B cell (primary cell): ENCODE results near the gene CERS6. TPM values are rescaled to one million over a fixed set of nuclear protein-coding genes. Genes with fewer than 3 reads are reported as not detected.
A peak's percentile ranks its signal among the peaks of the same experiment; 100 is the strongest.

Source experiments
- ATAC-seq: fragments of 200-7000 bp; cut with Tn5 transposase; one replicate; pipeline ENCODE4 v1.10.0; 2021; ENCODE audit warnings: low read depth, mild to moderate bottlenecking, moderate number of reproducible peaks, moderate library complexity
- CTCF ChIA-PET: fragments of 350-600 bp; sonication (Branson Sonifier 250); formaldehyde crosslinking; loops from one replicate; lab custom pipeline; 2021; ENCODE audit warnings: antibody characterized with exemption, inconsistent platforms; lab: Charles Lee
- POLR2A ChIA-PET: fragments of 350-600 bp; sonication (Branson Sonifier 250); formaldehyde crosslinking; loops from one replicate; lab custom pipeline; 2021; ENCODE audit warnings: antibody characterized with exemption; lab: Charles Lee
- DNase-seq: peaks from one replicate; pipeline ENCODE4 v3.0.0; 2013
- H2AFZ ChIP-seq: 2 replicates; pipeline ENCODE4 v1.6.1; 2012; ENCODE audit warnings: mild to moderate bottlenecking, low read depth, low read length; ENCODE audit not compliant: insufficient read depth, poor library complexity, severe bottlenecking
- H3K27ac ChIP-seq, 2 donors: 1 replicate in 1 of 2; 2 replicates in 1 of 2; pipeline ENCODE4 v1.5.1; 2012 to 2013; ENCODE audit warnings: low read length in 2 of 2, mild to moderate bottlenecking in 2 of 2, moderate library complexity in 1 of 2
- H3K27me3 ChIP-seq, 4 experiments: fragments of 200-600 bp in 1 of 4; sonication (generic) in 1 of 4; replicated peaks in 1 of 4; 1 replicate in 2 of 4; 2 replicates in 2 of 4; pipeline versions ENCODE4 v1.6.1 to v1.7.0; 2013 to 2016; ENCODE audit warnings: low read length in 3 of 4, mild to moderate bottlenecking in 2 of 4, mixed read lengths in 1 of 4, moderate library complexity in 1 of 4; ENCODE audit not compliant: insufficient read depth in 4 of 4, control insufficient read depth in 3 of 4; ENCODE audit errors: control extremely low read depth in 1 of 4
- H3K36me3 ChIP-seq, 2 experiments: replicated peaks in 1 of 2; 1 replicate in 1 of 2; 2 replicates in 1 of 2; pipeline versions ENCODE4 v1.6.1 to v1.7.1; 2013; ENCODE audit warnings: low read length in 1 of 2; ENCODE audit not compliant: insufficient read depth in 2 of 2, control insufficient read depth in 1 of 2; ENCODE audit errors: control extremely low read depth in 1 of 2, extremely low read depth in 1 of 2
- H3K4me1 ChIP-seq, 2 donors: fragments of 200-600 bp in 1 of 2; sonication (generic) in 1 of 2; 1 replicate in 1 of 2; 2 replicates in 1 of 2; pipeline versions ENCODE4 v1.5.1 to v1.6.1; 2013 to 2017; ENCODE audit warnings: low read length in 2 of 2; ENCODE audit not compliant: control insufficient read depth in 2 of 2, insufficient read depth in 2 of 2
- H3K4me2 ChIP-seq: replicated peaks from 2 replicates; pipeline ENCODE3; 2012; ENCODE audit warnings: mild to moderate bottlenecking, low read depth, low read length; ENCODE audit not compliant: poor library complexity, severe bottlenecking
- H3K4me3 ChIP-seq, 5 experiments: fragments of 200-600 bp in 1 of 5; sonication (generic) in 1 of 5; 1 replicate in 3 of 5; 2 replicates in 2 of 5; pipeline versions ENCODE4 v1.5.1 to v1.7.0; 2011 to 2016; ENCODE audit warnings: low read length in 4 of 5, mild to moderate bottlenecking in 4 of 5, low read depth in 2 of 5, control low read depth in 1 of 5, moderate library complexity in 1 of 5; ENCODE audit not compliant: insufficient read depth in 1 of 5; ENCODE audit errors: control extremely low read depth in 1 of 5, extremely low read depth in 1 of 5
- H3K79me2 ChIP-seq: fragments of 200-600 bp; sonication (generic); one replicate; pipeline ENCODE4 v1.6.0; 2016; ENCODE audit warnings: low read length; ENCODE audit not compliant: control insufficient read depth, insufficient read depth
- H3K9ac ChIP-seq: fragments of 200-600 bp; sonication (generic); 2 replicates; pipeline ENCODE4 v1.6.1; 2017; ENCODE audit warnings: mild to moderate bottlenecking, low read length, moderate library complexity
- H3K9me3 ChIP-seq, 3 donors: one replicate each; pipeline versions ENCODE4 v1.6.1 to v1.7.1; 2013; ENCODE audit warnings: low read length in 2 of 3; ENCODE audit not compliant: control insufficient read depth in 2 of 3, insufficient read depth in 1 of 3; ENCODE audit errors: control extremely low read depth in 1 of 3
- H4K20me1 ChIP-seq: 2 replicates; pipeline ENCODE4 v1.6.0; 2012; ENCODE audit warnings: mild to moderate bottlenecking, low read length; ENCODE audit not compliant: insufficient read depth, control insufficient read depth, poor library complexity, severe bottlenecking
- H3K27ac Mint-ChIP-seq: one replicate; pipeline ENCODE4 v1.8.0; 2021; ENCODE audit warnings: mixed read lengths
- H3K27me3 Mint-ChIP-seq: one replicate; pipeline ENCODE4 v1.8.0; 2021; ENCODE audit warnings: mixed read lengths
- H3K4me1 Mint-ChIP-seq: one replicate; pipeline ENCODE4 v1.8.0; 2021; ENCODE audit warnings: mixed read lengths
- H3K4me3 Mint-ChIP-seq: one replicate; pipeline ENCODE4 v1.8.0; 2021; ENCODE audit warnings: mixed read lengths
- H3K9me3 Mint-ChIP-seq: one replicate; pipeline ENCODE4 v1.8.0; 2022; ENCODE audit warnings: mixed read lengths; ENCODE audit not compliant: insufficient read depth
- EZH2 ChIP-seq: IDR thresholded peaks from 2 replicates; pipeline ENCODE4 v1.6.1; 2012; ENCODE audit warnings: borderline replicate concordance, low read depth, mild to moderate bottlenecking, moderate library complexity, low read length; ENCODE audit not compliant: insufficient read depth, poor library complexity, severe bottlenecking
- WGBS: methylation state at CpG from one replicate; pipeline ENCODE4 v1.1.5; 2013; ENCODE audit warnings: missing lambda C conversion rate; ENCODE audit not compliant: insufficient coverage; 5-methylcytosine and 5-hydroxymethylcytosine counted together
- intact Hi-C: fragments of 100-400 bp; cut with micrococcal nuclease; formaldehyde crosslinking; loops from one replicate; pipeline ENCODE4 v1.10.0; 2022
- polyA plus RNA-seq: library from polyadenylated mRNA; depleted of rRNA; stranded (reverse); fragments of >200 nt; gene quantifications from 2 replicates; pipeline ENCODE4 v1.2.3, GENCODE V29; 2012
- total RNA-seq, 2 donors: library from RNA; stranded (reverse); fragments of 120-200 nt in 1 of 2; gene quantifications; 1 replicate in 1 of 2; 2 replicates in 1 of 2; pipeline versions ENCODE4 v1.2.3 to v1.2.4, GENCODE V29; 2013 to 2022
- TF ChIP-seq, protein P1 (sequence below): fragments of 200-600 bp; IDR thresholded peaks from one replicate; pipeline ENCODE4 v1.8.0; 2022; ENCODE audit warnings: antibody characterized with exemption, mild to moderate bottlenecking

CERS6 gene
- total and polyA plus RNA-seq, 2 donors (not counting 1 experiment from before 2014, with no cell fraction given), result 2.2 to 5.5 TPM

DNA sequence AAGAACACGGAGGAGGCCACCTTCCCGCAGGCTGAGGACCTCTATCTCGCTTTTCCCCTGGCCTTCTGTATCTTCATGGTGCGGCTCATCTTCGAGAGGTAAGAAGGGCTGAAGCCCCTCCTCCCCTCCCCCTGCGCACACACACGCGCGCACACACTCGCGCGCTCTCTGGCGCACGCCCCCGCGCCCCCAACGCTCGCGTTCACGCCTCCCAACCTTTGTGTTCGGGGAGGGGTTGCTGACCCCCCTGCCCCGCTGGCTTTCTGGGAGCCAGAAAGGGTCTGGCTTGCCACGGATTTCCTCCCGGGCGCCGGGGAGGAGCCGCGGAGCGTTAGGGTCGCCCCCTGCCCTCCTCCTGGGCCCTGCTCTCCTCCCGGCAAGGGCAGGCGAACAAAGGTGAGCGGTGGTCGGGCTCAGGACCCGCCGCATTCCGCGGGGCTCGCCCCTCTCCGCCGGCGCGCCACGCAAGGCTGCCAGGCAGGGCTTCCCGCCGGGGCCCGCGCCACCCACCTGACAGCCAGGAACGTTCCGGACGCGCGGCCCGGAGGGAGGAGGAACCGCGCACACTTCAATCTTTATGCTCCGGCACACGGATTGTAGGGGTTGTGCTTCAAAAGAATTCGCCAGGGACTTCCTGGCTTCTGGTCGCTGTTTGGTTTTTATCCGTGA lies 583 bp downstream of the CERS6 start:
- Histone ChIP-seq H3K27ac (peak overlapping the region in 1 of 2 donors; percentile 52), H3K9ac (peak overlapping the region; percentile 78), H3K4me3 (peak overlapping the region; percentile 65 to 82 (median 71)), H3K36me3 (no peaks in the 10 kb centered on the region), H3K79me2 (peaks cover 34% of the 10 kb centered on the region), H3K4me2 (peak overlapping the region; percentile 89), H3K27me3 (no peaks in the 10 kb centered on the region), H3K9me3 (no peaks in the 10 kb centered on the region), H2AFZ (peak overlapping the region; percentile 88), H4K20me1 (no peaks in the 10 kb centered on the region), H3K4me1 (peaks cover 16% of the 10 kb centered on the region in 2 donors)
- intact Hi-C loops, result loop anchor here (1.0 to 10.0 kb wide), 6 partner anchors 10 to 436 kb away; partner anchors contain the start of genes SPC25 and STK39
- no peak for TF ChIP-seq EZH2
- TF ChIP-seq, protein P1, sequence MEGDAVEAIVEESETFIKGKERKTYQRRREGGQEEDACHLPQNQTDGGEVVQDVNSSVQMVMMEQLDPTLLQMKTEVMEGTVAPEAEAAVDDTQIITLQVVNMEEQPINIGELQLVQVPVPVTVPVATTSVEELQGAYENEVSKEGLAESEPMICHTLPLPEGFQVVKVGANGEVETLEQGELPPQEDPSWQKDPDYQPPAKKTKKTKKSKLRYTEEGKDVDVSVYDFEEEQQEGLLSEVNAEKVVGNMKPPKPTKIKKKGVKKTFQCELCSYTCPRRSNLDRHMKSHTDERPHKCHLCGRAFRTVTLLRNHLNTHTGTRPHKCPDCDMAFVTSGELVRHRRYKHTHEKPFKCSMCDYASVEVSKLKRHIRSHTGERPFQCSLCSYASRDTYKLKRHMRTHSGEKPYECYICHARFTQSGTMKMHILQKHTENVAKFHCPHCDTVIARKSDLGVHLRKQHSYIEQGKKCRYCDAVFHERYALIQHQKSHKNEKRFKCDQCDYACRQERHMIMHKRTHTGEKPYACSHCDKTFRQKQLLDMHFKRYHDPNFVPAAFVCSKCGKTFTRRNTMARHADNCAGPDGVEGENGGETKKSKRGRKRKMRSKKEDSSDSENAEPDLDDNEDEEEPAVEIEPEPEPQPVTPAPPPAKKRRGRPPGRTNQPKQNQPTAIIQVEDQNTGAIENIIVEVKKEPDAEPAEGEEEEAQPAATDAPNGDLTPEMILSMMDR, result no peak
- ChIA-PET CTCF (no interaction called here), POLR2A (no interaction called here)
- Mint-ChIP-seq H3K4me3 (no peak overlapping the region), H3K27ac (peak overlapping the region; percentile 77), H3K27me3 (no peaks in the 10 kb centered on the region), H3K9me3 (no peaks in the 10 kb centered on the region), H3K4me1 (peaks cover 27% of the 10 kb centered on the region)
- 1% methylated on average over 61 of the region's 61 CpGs for WGBS
- ATAC-seq, result peak; percentile 28
- peak; percentile 64 for DNase-seq
